SK-N-SH treated with all-trans-retinoic acid at 6 μM for 48 hours (cell line): ENCODE measurements around the gene ROBO1.

ENCODE experiments used
- ARNTL ChIP-seq: fragments of 450-650 bp; formaldehyde crosslinking; IDR thresholded peaks from 2 replicates; pipeline ENCODE4 v1.5.0; 2020; ENCODE audit warnings: low read depth, mild to moderate bottlenecking, moderate library complexity, borderline replicate concordance
- BACH2 ChIP-seq: fragments of 250-450 bp; sonication (Bioruptor Pico); IDR thresholded peaks from 2 replicates; pipeline ENCODE4 v1.9.0; 2021; ENCODE audit warnings: mild to moderate bottlenecking, borderline replicate concordance
- ESRRG ChIP-seq: fragments of 250-450 bp; sonication (Bioruptor Pico); IDR thresholded peaks from 2 replicates; pipeline ENCODE4 v1.6.1; 2021; ENCODE audit warnings: mild to moderate bottlenecking
- PATZ1 ChIP-seq: fragments of 250-450 bp; sonication (Bioruptor Pico); IDR thresholded peaks from 2 replicates; pipeline ENCODE4 v1.8.0; 2020; ENCODE audit warnings: mild to moderate bottlenecking, moderate library complexity, borderline replicate concordance
- POU6F1 ChIP-seq: fragments of 250-450 bp; sonication (Bioruptor Pico); IDR thresholded peaks from 2 replicates; pipeline ENCODE4 v1.8.0; 2021; ENCODE audit warnings: low read depth, mild to moderate bottlenecking, moderate library complexity, borderline replicate concordance
- PPARA ChIP-seq: fragments of 250-450 bp; sonication (Bioruptor Pico); IDR thresholded peaks from 2 replicates; pipeline ENCODE4 v1.5.0; 2020; ENCODE audit warnings: mild to moderate bottlenecking, borderline replicate concordance
- RARB ChIP-seq: fragments of 250-450 bp; sonication (Bioruptor Pico); IDR thresholded peaks from 2 replicates; pipeline ENCODE4 v1.8.0; 2021; ENCODE audit warnings: mild to moderate bottlenecking, moderate library complexity
- SNAI2 ChIP-seq: fragments of 250-450 bp; sonication (Bioruptor Pico); IDR thresholded peaks from 2 replicates; pipeline ENCODE4 v1.5.0; 2020; ENCODE audit warnings: mild to moderate bottlenecking, moderate library complexity
- ZC3H10 ChIP-seq: fragments of 250-450 bp; sonication (Bioruptor Pico); IDR thresholded peaks from 2 replicates; pipeline ENCODE4 v1.5.1; 2021; ENCODE audit warnings: mild to moderate bottlenecking, moderate library complexity
- ZFP3 ChIP-seq: fragments of 250-450 bp; sonication (Bioruptor Pico); IDR thresholded peaks from 2 replicates; pipeline ENCODE4 v1.5.0; 2020; ENCODE audit warnings: mild to moderate bottlenecking, moderate library complexity
- ZFP30 ChIP-seq: fragments of 450-650 bp; formaldehyde crosslinking; IDR thresholded peaks from 2 replicates; pipeline ENCODE4 v1.5.0; 2022; ENCODE audit warnings: mild to moderate bottlenecking, moderate library complexity
- ZNF565 ChIP-seq: fragments of 450-650 bp; formaldehyde crosslinking; conservative IDR thresholded peaks from 2 replicates; pipeline ENCODE4 v1.5.0; 2020; ENCODE audit warnings: low read depth, mild to moderate bottlenecking, moderate library complexity
- ZNF70 ChIP-seq: fragments of 450-650 bp; formaldehyde crosslinking; IDR thresholded peaks from 2 replicates; pipeline ENCODE4 v1.5.0; 2020; ENCODE audit warnings: mild to moderate bottlenecking, moderate library complexity

- TF ChIP-seq RARB (CRISPR knock-in tag), result no peak
- no peak for TF ChIP-seq ZFP3 (CRISPR knock-in tag)
- TF ChIP-seq POU6F1, result no peak
- no peak for TF ChIP-seq PATZ1 (CRISPR knock-in tag)
- TF ChIP-seq ZC3H10 (CRISPR knock-in tag), result no peak
- no peak for TF ChIP-seq PPARA (CRISPR knock-in tag)
- no peak for TF ChIP-seq ZFP30 (CRISPR knock-in tag)
- no peak for TF ChIP-seq SNAI2 (CRISPR knock-in tag)
- no peak for TF ChIP-seq ARNTL (CRISPR knock-in tag)
- no peak for TF ChIP-seq ESRRG (CRISPR knock-in tag)
- TF ChIP-seq ZNF70 (CRISPR knock-in tag), result no peak
- no peak for TF ChIP-seq BACH2 (CRISPR knock-in tag)
- no peak for TF ChIP-seq ZNF565 (CRISPR knock-in tag)
Measured at GRCh38 chr3:78580681-78581080, 1187.1 kb downstream of the ROBO1 start.
